Measurements from ENCODE around the gene ERGIC3.

The ERGIC3 gene

DNA sequence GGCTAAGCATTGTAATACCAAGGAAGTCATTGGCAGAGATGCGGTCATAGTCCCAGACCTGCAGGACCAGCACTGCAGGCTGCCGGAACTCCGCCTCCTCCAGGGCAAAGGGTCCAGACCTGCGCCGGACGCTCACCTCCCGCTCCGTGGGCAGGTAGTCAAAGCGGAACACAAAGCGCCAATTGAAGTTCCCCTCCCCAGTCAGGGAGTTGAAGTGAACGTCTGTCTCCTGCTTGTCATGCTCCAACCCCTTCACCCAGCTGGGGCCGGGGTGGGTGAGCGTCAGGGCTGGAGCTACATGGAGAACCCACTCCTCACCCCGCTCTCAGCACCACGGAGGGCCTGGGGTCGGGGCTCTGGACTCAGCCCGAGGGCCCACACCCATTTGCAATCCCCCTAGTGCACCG is 18.2 kb downstream of the ERGIC3 start:
- H3K4me1 ChIP-seq (ENCODE audit: control insufficient read depth in 2 of 2, insufficient read depth in 2 of 2, low read length in 2 of 2) = peaks cover 3 to 7% of the 10 kb centered on the region in 2 donors
- H3K4me3 ChIP-seq (ENCODE audit: low read length in 2 of 2) = peak overlapping the region in 1 of 2 donors; percentile 20
- peaks cover 7 to 23% of the 10 kb centered on the region in 2 donors for H3K36me3 ChIP-seq (ENCODE audit: control insufficient read depth in 2 of 2, insufficient read depth in 2 of 2, low read length in 2 of 2)
- no peaks in the 10 kb centered on the region for H3K9me3 ChIP-seq (ENCODE audit: control insufficient read depth in 2 of 2, low read length in 2 of 2)
- no peaks in the 10 kb centered on the region for H3K27me3 ChIP-seq (ENCODE audit: control insufficient read depth in 2 of 2, insufficient read depth in 2 of 2, low read length in 2 of 2)
- no peak overlapping the region for H3K27ac ChIP-seq (ENCODE audit: low read depth in 2 of 2, low read length in 2 of 2)
- H3K9ac ChIP-seq (ENCODE audit: low read depth in 1 of 2, low read length in 2 of 2) = peak overlapping the region in 1 of 2 donors; percentile 22

DNA sequence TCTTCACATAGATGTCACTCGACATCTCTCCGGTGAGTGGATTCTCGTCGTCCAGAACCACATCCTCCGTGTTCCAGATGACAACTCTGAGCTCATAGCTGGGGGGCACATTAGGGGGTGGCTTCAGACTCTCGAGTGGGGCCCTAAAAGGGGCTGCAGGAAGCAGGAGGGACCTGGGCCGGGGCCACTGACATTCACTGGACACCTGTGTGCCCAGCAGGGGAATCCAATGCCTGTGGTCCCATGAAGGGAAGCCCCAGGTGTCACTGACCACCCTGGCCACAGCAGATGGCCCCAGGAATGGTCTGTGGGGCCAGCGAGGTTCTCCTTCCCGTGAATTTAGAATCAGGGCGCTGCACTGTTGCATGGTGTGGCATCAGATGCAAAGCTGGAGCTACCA is 18.7 kb downstream of the ERGIC3 start:
- peak overlapping the region in 1 of 2 donors; percentile 22 for H3K9ac ChIP-seq (ENCODE audit: low read depth in 1 of 2, low read length in 2 of 2)
- H3K36me3 ChIP-seq (ENCODE audit: control insufficient read depth in 2 of 2, insufficient read depth in 2 of 2, low read length in 2 of 2) = peaks cover 7 to 19% of the 10 kb centered on the region in 2 donors
- no peak overlapping the region for H3K27ac ChIP-seq (ENCODE audit: low read depth in 2 of 2, low read length in 2 of 2)
- no peaks in the 10 kb centered on the region for H3K9me3 ChIP-seq (ENCODE audit: control insufficient read depth in 2 of 2, low read length in 2 of 2)
- H3K4me1 ChIP-seq (ENCODE audit: control insufficient read depth in 2 of 2, insufficient read depth in 2 of 2, low read length in 2 of 2) = peaks cover 3 to 7% of the 10 kb centered on the region in 2 donors
- H3K4me3 ChIP-seq (ENCODE audit: low read length in 2 of 2) = no peak overlapping the region
- H3K27me3 ChIP-seq (ENCODE audit: control insufficient read depth in 2 of 2, insufficient read depth in 2 of 2, low read length in 2 of 2) = no peaks in the 10 kb centered on the region

DNA sequence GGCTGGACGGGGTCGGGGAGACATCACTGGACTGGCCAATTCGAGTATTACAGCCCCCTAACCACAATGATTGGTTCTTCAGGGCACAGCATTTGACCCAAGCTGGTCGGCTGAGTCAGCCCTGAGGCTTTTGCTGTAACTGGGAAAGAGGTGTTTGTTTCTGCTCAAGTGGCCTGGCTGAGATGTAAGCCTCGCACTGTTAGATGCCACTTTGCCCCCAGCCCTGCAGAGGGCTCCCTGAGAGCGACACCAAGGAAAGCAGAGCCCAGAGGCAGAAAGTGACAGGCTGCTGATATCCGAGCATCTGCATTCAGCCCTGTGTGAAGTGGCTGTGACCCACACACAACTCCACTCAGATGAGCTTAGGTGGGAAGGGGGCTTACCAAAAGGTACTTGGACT is 19.4 kb downstream of the ERGIC3 start:
- Histone ChIP-seq H3K9ac (ENCODE audit: low read depth in 1 of 2, low read length in 2 of 2) (no peak overlapping the region), H3K4me3 (ENCODE audit: low read length in 2 of 2) (no peak overlapping the region), H3K27ac (ENCODE audit: low read depth in 2 of 2, low read length in 2 of 2) (no peak overlapping the region), H3K27me3 (ENCODE audit: control insufficient read depth in 2 of 2, insufficient read depth in 2 of 2, low read length in 2 of 2) (no peaks in the 10 kb centered on the region), H3K4me1 (ENCODE audit: control insufficient read depth in 2 of 2, insufficient read depth in 2 of 2, low read length in 2 of 2) (peaks cover 3 to 7% of the 10 kb centered on the region in 2 donors), H3K36me3 (ENCODE audit: control insufficient read depth in 2 of 2, insufficient read depth in 2 of 2, low read length in 2 of 2) (peaks cover 6 to 16% of the 10 kb centered on the region in 2 donors), H3K9me3 (ENCODE audit: control insufficient read depth in 2 of 2, low read length in 2 of 2) (no peaks in the 10 kb centered on the region)

DNA sequence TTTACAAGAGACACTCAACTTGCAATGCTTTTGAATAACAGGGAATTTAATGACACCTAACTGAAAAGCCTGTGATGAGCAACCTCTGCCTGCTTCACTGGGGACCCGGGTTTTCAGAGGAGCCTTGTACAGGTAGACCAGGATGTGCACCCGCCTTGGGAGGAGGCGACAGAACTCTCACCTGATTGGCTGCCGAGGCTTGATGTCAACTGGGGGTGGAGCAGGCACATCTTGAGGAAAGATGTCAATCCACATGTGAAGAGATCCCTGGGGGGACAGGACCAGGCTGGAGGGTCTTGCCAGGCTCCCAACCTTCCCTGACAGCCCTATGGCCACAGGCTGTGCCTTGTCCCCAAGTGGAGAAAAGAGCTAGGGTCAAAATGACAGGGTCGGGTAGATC is 19.8 kb downstream of the ERGIC3 start:
- no peak overlapping the region for H3K27ac ChIP-seq (ENCODE audit: low read depth in 2 of 2, low read length in 2 of 2)
- no peak overlapping the region for H3K9ac ChIP-seq (ENCODE audit: low read depth in 1 of 2, low read length in 2 of 2)
- peaks cover 3 to 12% of the 10 kb centered on the region in 2 donors for H3K36me3 ChIP-seq (ENCODE audit: control insufficient read depth in 2 of 2, insufficient read depth in 2 of 2, low read length in 2 of 2)
- H3K9me3 ChIP-seq (ENCODE audit: control insufficient read depth in 2 of 2, low read length in 2 of 2) = no peaks in the 10 kb centered on the region
- peaks cover 3 to 7% of the 10 kb centered on the region in 2 donors for H3K4me1 ChIP-seq (ENCODE audit: control insufficient read depth in 2 of 2, insufficient read depth in 2 of 2, low read length in 2 of 2)
- H3K27me3 ChIP-seq (ENCODE audit: control insufficient read depth in 2 of 2, insufficient read depth in 2 of 2, low read length in 2 of 2) = no peaks in the 10 kb centered on the region
- H3K4me3 ChIP-seq (ENCODE audit: low read length in 2 of 2) = no peak overlapping the region

DNA sequence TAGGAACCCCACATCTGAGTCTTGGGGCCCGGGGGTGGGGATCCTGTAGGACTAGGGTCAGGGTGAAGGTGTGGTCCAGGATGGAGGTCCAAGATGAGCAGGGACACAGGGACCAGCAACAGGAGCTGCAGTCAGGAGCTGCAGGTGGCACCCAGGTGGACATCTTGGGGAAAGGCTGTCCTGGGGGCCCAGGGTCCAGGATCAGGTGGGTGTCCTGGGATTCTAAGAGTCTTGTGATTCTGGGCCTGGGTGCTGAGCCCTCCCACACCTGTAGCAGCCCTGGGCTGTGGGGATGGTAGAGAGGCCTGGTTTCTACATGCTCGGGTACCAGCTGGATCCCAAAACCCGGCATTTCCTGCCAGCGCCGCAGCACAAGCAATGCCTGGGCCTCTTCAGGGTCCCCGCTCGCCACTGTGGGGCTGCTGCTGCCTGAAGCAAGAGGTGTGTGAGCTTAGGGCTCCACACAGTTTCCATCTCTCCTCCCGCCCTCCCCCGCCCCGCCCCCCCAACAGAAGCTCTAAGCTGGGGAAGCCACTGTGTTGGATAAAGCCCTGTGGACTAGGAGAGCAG is 20.7 kb downstream of the ERGIC3 start:
- Histone ChIP-seq H3K9me3 (ENCODE audit: control insufficient read depth in 2 of 2, low read length in 2 of 2) (no peaks in the 10 kb centered on the region), H3K4me3 (ENCODE audit: low read length in 2 of 2) (no peak overlapping the region), H3K36me3 (ENCODE audit: control insufficient read depth in 2 of 2, insufficient read depth in 2 of 2, low read length in 2 of 2) (peaks cover 0 to 3% of the 10 kb centered on the region in 2 donors), H3K4me1 (ENCODE audit: control insufficient read depth in 2 of 2, insufficient read depth in 2 of 2, low read length in 2 of 2) (peaks cover 3 to 7% of the 10 kb centered on the region in 2 donors), H3K27ac (ENCODE audit: low read depth in 2 of 2, low read length in 2 of 2) (no peak overlapping the region), H3K27me3 (ENCODE audit: control insufficient read depth in 2 of 2, insufficient read depth in 2 of 2, low read length in 2 of 2) (no peaks in the 10 kb centered on the region), H3K9ac (ENCODE audit: low read depth in 1 of 2, low read length in 2 of 2) (no peak overlapping the region)

DNA sequence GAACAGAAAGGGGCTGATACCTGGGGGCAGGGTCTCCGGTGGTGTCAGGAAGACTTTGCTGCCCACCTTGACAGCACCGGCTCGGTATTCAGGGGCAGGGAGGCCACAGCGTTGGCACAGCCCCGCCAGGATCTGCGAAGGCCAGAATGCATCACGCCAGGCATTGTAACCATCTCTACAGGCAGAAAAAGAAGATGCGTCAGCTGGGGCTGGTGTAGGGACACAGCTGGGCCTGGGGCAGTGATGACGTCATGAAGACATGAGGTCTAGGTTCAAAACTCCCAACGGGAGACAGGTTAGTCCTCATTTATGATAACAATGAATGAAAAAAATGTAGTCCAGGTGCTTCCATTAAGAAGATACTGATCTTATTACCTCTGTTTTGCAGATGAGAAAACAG is 22.0 kb downstream of the ERGIC3 start:
- no peaks in the 10 kb centered on the region for H3K27me3 ChIP-seq (ENCODE audit: control insufficient read depth in 2 of 2, insufficient read depth in 2 of 2, low read length in 2 of 2)
- no peaks in the 10 kb centered on the region for H3K9me3 ChIP-seq (ENCODE audit: control insufficient read depth in 2 of 2, low read length in 2 of 2)
- no peak overlapping the region for H3K9ac ChIP-seq (ENCODE audit: low read depth in 1 of 2, low read length in 2 of 2)
- H3K36me3 ChIP-seq (ENCODE audit: control insufficient read depth in 2 of 2, insufficient read depth in 2 of 2, low read length in 2 of 2) = no peaks in the 10 kb centered on the region
- no peak overlapping the region for H3K27ac ChIP-seq (ENCODE audit: low read depth in 2 of 2, low read length in 2 of 2)
- no peak overlapping the region for H3K4me3 ChIP-seq (ENCODE audit: low read length in 2 of 2)
- peaks cover 3 to 7% of the 10 kb centered on the region in 2 donors for H3K4me1 ChIP-seq (ENCODE audit: control insufficient read depth in 2 of 2, insufficient read depth in 2 of 2, low read length in 2 of 2)

DNA sequence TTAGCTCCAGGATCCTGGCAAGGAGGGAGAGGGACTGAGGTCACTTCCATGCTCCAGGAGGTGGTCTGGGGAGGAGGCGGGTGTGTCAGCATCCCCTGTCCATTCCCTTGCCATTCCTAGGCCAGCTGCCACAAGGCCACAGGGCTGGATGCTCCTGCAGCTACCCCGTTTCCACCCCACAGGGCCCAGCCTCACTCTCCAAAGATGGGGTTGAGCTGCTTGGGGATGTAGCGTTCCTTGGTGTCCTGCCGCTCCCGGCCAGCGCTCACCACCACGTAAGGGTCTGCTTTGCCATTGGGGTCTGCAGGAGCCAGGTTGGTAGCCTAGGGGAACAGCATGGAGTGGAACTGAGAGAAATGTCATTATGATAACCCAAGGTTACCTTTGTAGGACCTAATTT is 23.0 kb downstream of the ERGIC3 start:
- no peaks in the 10 kb centered on the region for H3K36me3 ChIP-seq (ENCODE audit: control insufficient read depth in 2 of 2, insufficient read depth in 2 of 2, low read length in 2 of 2)
- H3K4me3 ChIP-seq (ENCODE audit: low read length in 2 of 2) = no peak overlapping the region
- peaks cover 0 to 1% of the 10 kb centered on the region in 2 donors for H3K4me1 ChIP-seq (ENCODE audit: control insufficient read depth in 2 of 2, insufficient read depth in 2 of 2, low read length in 2 of 2)
- no peaks in the 10 kb centered on the region for H3K9me3 ChIP-seq (ENCODE audit: control insufficient read depth in 2 of 2, low read length in 2 of 2)
- H3K27ac ChIP-seq (ENCODE audit: low read depth in 2 of 2, low read length in 2 of 2) = no peak overlapping the region
- no peaks in the 10 kb centered on the region for H3K27me3 ChIP-seq (ENCODE audit: control insufficient read depth in 2 of 2, insufficient read depth in 2 of 2, low read length in 2 of 2)
- no peak overlapping the region for H3K9ac ChIP-seq (ENCODE audit: low read depth in 1 of 2, low read length in 2 of 2)

DNA sequence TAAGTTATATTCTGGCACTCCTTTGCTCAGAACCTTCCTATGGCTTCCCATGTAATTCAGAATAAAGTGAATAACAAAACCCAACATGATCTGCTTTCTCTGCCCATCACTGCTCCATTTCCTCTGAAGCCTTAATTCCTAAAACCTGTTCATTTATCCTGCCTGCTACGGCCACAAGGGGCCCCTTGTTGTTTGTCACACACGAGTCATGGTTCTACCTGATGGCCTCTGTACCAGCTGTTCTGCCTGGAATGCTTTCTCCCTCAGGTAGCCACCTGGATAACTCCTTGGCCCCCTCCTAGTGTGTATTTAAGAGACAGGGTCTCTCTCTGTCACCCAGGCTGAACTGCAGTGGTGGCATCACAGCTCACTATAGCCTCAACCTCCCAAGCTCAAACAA is 26.8 kb downstream of the ERGIC3 start:
- Histone ChIP-seq H3K36me3 (ENCODE audit: control insufficient read depth in 2 of 2, insufficient read depth in 2 of 2, low read length in 2 of 2) (no peaks in the 10 kb centered on the region), H3K4me3 (ENCODE audit: low read length in 2 of 2) (no peak overlapping the region), H3K9me3 (ENCODE audit: control insufficient read depth in 2 of 2, low read length in 2 of 2) (no peaks in the 10 kb centered on the region), H3K9ac (ENCODE audit: low read depth in 1 of 2, low read length in 2 of 2) (no peak overlapping the region), H3K27me3 (ENCODE audit: control insufficient read depth in 2 of 2, insufficient read depth in 2 of 2, low read length in 2 of 2) (no peaks in the 10 kb centered on the region), H3K4me1 (ENCODE audit: control insufficient read depth in 2 of 2, insufficient read depth in 2 of 2, low read length in 2 of 2) (no peaks in the 10 kb centered on the region), H3K27ac (ENCODE audit: low read depth in 2 of 2, low read length in 2 of 2) (no peak overlapping the region)

DNA sequence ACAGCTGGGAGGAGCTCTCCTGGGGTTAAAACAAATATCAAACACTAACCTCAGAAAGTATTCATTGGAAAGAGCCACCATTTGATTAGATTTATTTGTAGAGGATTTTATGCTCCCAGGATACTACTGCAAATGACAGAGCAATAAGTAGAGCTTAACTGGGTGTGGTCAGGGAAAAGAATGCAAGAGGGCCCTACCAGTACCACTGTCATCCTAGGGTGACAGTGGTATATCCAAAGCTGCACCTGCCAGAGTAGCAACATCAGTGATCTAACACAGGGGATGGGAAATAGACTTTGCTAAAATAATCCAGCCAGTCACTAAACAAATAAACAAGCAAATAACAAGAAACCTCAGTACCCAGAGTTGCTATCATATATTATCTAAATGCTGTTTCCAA is 29.7 kb downstream of the ERGIC3 start:
- H3K9me3 ChIP-seq (ENCODE audit: control insufficient read depth in 2 of 2, low read length in 2 of 2) = no peaks in the 10 kb centered on the region
- H3K36me3 ChIP-seq (ENCODE audit: control insufficient read depth in 2 of 2, insufficient read depth in 2 of 2, low read length in 2 of 2) = no peaks in the 10 kb centered on the region
- H3K4me3 ChIP-seq (ENCODE audit: low read length in 2 of 2) = no peak overlapping the region
- peaks cover 9 to 12% of the 10 kb centered on the region in 2 donors for H3K4me1 ChIP-seq (ENCODE audit: control insufficient read depth in 2 of 2, insufficient read depth in 2 of 2, low read length in 2 of 2)
- H3K27ac ChIP-seq (ENCODE audit: low read depth in 2 of 2, low read length in 2 of 2) = no peak overlapping the region
- no peak overlapping the region for H3K9ac ChIP-seq (ENCODE audit: low read depth in 1 of 2, low read length in 2 of 2)
- H3K27me3 ChIP-seq (ENCODE audit: control insufficient read depth in 2 of 2, insufficient read depth in 2 of 2, low read length in 2 of 2) = no peaks in the 10 kb centered on the region

DNA sequence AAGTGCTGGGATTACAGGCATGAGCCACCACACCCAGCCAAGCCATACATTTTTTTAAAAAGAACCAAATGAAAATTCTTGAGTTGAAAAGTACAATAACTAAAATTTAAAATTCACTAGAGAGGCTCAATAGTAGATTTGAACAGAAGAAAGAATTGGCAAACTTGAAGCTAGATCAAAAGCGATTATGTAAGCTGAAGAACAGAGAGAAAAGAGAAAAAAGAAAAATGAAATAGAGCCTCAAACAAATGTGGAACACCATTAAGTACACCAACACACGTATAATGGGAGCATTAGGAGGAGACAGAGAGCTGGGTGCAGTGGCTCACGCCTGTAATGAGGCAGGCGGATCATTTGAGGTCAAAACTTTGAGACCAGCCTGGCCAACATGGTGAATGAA is 31.0 kb downstream of the ERGIC3 start:
- H3K36me3 ChIP-seq (ENCODE audit: control insufficient read depth in 2 of 2, insufficient read depth in 2 of 2, low read length in 2 of 2) = no peaks in the 10 kb centered on the region
- H3K9me3 ChIP-seq (ENCODE audit: control insufficient read depth in 2 of 2, low read length in 2 of 2) = no peaks in the 10 kb centered on the region
- peaks cover 10 to 12% of the 10 kb centered on the region in 2 donors for H3K4me1 ChIP-seq (ENCODE audit: control insufficient read depth in 2 of 2, insufficient read depth in 2 of 2, low read length in 2 of 2)
- no peak overlapping the region for H3K27ac ChIP-seq (ENCODE audit: low read depth in 2 of 2, low read length in 2 of 2)
- no peak overlapping the region for H3K4me3 ChIP-seq (ENCODE audit: low read length in 2 of 2)
- no peak overlapping the region for H3K9ac ChIP-seq (ENCODE audit: low read depth in 1 of 2, low read length in 2 of 2)
- H3K27me3 ChIP-seq (ENCODE audit: control insufficient read depth in 2 of 2, insufficient read depth in 2 of 2, low read length in 2 of 2) = no peaks in the 10 kb centered on the region

Measured in mucosa of rectum (tissue), 2 donors.